AG04450 (cell line): ENCODE results near the gene GARS1. TPM values are rescaled to one million over a fixed set of nuclear protein-coding genes. Genes with fewer than 3 reads are reported as not detected.

Experiments
- CTCF ChIA-PET: fragments of 300-600, 350-600 bp; formaldehyde crosslinking; extraction: SDS; loops from one replicate; lab custom pipeline; 2022; ENCODE audit warnings: antibody characterized with exemption, inconsistent platforms; lab: Charles Lee
- POLR2A ChIA-PET: fragments of 350-600 bp; formaldehyde crosslinking; extraction: SDS; loops from one replicate; lab custom pipeline; 2021; ENCODE audit warnings: antibody characterized with exemption, inconsistent platforms; lab: Yijun Ruan, JAX
- DNase-seq: peaks from one replicate; pipeline ENCODE4 v3.0.0-alpha.2; 2011; ENCODE audit warnings: low read depth, low spot score
- H3K27ac ChIP-seq: one replicate; pipeline ENCODE4 v1.5.1; 2012; ENCODE audit warnings: low read depth, low read length, control low read depth
- H3K27me3 ChIP-seq: one replicate; pipeline ENCODE4 v1.6.0; 2012; ENCODE audit warnings: low read length; ENCODE audit not compliant: control insufficient read depth, insufficient read depth
- H3K4me3 ChIP-seq: 2 replicates; pipeline ENCODE4 v1.5.1; 2011; ENCODE audit warnings: mild to moderate bottlenecking, low read depth, low read length, control low read depth
- H3K9me3 ChIP-seq: 2 replicates; pipeline ENCODE4 v1.5.1; 2012; ENCODE audit warnings: low read length; ENCODE audit not compliant: control insufficient read depth, insufficient read depth
- CTCF ChIP-seq: IDR thresholded peaks from 2 replicates; pipeline ENCODE4 v1.5.1; 2011; ENCODE audit warnings: low read depth, low read length, control low read depth, inconsistent platforms
- polyA plus RNA-seq: library from polyadenylated mRNA; depleted of rRNA; stranded (reverse); fragments of >200 nt; gene quantifications from 2 replicates; pipeline ENCODE4 v1.2.3, GENCODE V29; 2011

The GARS1 gene
- polyA plus RNA-seq, 1 experiment, result 749 TPM

- no peak for DNase-seq
- H3K27me3 ChIP-seq, result no peaks in the 10 kb centered on the region
- TF ChIP-seq CTCF, result no peak
- no peak overlapping the region for H3K27ac ChIP-seq
- H3K9me3 ChIP-seq, result no peaks in the 10 kb centered on the region; the same call in 1 of the 2 replicates
- CTCF ChIA-PET, result interaction anchor here (0.6 kb wide), 1 partner anchor 8 kb away, joined by 3 read pairs; no protein-coding TSS in a partner anchor
- POLR2A ChIA-PET, result no interaction called here
- no peak overlapping the region for H3K4me3 ChIP-seq
These were observed 58.3 kb downstream of the GARS1 start for GRCh38 chr7:30652698-30653641.

GRCh38 chr7:30654296-30655090 lies 59.8 kb downstream of the GARS1 start:
- H3K27ac ChIP-seq, result no peak overlapping the region
- no peaks in the 10 kb centered on the region for H3K27me3 ChIP-seq
- no peak for DNase-seq
- no peak overlapping the region for H3K4me3 ChIP-seq
- CTCF ChIA-PET, result no interaction called here
- H3K9me3 ChIP-seq, result no peaks in the 10 kb centered on the region; the same call in 1 of the 2 replicates
- TF ChIP-seq CTCF, result no peak
- POLR2A ChIA-PET, result interaction anchor here (0.7 kb wide), 1 partner anchor 11 kb away, joined by 8 read pairs; no protein-coding TSS in a partner anchor

- ChIA-PET CTCF (no interaction called here), POLR2A (interaction anchor here (0.7 kb wide), 1 partner anchor 12 kb away, joined by 8 read pairs; no protein-coding TSS in a partner anchor)
- TF ChIP-seq CTCF, result no peak
- H3K9me3 ChIP-seq, result no peaks in the 10 kb centered on the region; the same call in 1 of the 2 replicates
- H3K27ac ChIP-seq, result no peak overlapping the region
- no peak overlapping the region for H3K4me3 ChIP-seq
- H3K27me3 ChIP-seq, result no peaks in the 10 kb centered on the region
- DNase-seq, result no peak
These were observed 60.7 kb downstream of the GARS1 start for GRCh38 chr7:30655096-30655970.

- POLR2A ChIA-PET, result no interaction called here
- no peak for TF ChIP-seq CTCF
- CTCF ChIA-PET, result no interaction called here
- Histone ChIP-seq H3K27ac (no peak overlapping the region), H3K4me3 (no peak overlapping the region), H3K27me3 (no peaks in the 10 kb centered on the region), H3K9me3 (no peaks in the 10 kb centered on the region; the same call in 1 of the 2 replicates)
- no peak for DNase-seq
These were observed 61.6 kb downstream of the GARS1 start for GRCh38 chr7:30656006-30656957.
